HG03095 (cell line): ENCODE data around the gene ANKFY1.

Source experiments
- ATAC-seq: cut with Tn5 transposase; IDR thresholded peaks from one replicate; pipeline ENCODE4 v1.9.1; 2021; ENCODE audit warnings: moderate library complexity; ENCODE audit not compliant: unreplicated experiment

ANKFY1 gene

DNA sequence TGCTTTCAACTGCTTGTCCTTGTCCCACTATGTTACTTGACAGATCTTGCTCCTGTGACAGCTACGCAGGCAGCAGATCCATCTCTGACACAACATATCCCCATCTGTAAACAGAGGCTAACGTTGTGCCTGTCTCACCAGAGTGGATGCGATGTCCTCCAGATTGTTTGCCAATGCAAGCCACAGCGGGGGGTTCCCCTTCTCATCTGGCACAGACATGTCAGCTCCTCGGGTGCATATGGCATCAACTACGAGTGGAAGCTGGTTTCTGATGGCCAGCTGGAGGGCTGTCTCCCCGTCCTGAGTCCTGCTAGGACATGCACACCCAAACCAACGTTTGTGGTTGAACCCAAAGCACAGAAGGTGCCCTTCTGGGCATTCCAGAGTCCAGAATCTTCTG is 81.7 kb downstream of the ANKFY1 start:
- no peak for ATAC-seq

- ATAC-seq, result no peak
These were observed 83.0 kb downstream of the ANKFY1 start for GRCh38 chr17:4180791-4181190.

GRCh38 chr17:4179071-4179470 is 84.7 kb downstream of the ANKFY1 start:
- ATAC-seq, result no peak

GRCh38 chr17:4178651-4179050 is 85.1 kb downstream of the ANKFY1 start:
- ATAC-seq, result no peak

- no peak for ATAC-seq
These were observed 86.0 kb downstream of the ANKFY1 start for GRCh38 chr17:4177806-4178205.

GRCh38 chr17:4176808-4177472 is 86.8 kb downstream of the ANKFY1 start:
- ATAC-seq, result no peak

DNA sequence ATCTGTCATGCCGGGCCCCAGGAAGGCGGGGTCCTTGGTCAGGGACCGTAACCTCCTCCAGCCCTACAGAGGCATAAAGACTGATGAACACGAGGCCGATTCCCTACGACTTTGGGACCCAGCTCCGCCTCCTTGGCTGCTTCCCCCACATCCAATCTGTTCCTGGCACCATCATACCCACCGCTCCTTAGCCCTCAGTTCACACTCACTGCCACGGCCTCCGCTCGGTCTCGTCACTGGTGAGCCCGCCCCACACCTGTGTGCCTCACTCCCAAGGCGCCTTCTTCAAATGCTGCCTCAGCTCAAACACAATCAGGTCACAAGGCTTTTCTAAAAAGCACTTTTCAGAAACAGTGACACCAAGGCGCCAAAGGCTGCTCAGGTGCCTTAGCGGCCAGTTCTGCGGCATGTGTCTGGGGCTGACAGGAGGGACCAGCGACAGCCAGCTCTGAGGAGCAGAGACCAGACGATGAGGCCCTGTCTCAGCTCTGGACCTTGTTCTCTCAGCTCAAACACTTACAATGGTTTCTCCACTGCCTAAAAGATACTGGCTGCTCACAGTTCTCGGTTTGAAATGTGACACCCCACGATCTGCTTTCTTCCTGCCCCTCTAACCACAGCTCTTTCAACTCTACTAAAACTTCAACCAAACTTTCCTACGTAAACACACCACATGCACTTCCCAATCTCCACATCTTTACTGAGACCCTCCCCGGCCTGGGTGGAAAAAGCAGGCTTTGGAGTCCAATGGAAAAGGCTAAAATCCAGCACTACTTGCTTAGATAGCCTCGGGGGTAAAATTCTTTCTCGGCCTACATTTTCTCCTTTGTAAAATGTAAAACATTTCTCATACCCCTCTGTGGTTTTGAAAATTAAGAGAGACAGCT is 87.6 kb downstream of the ANKFY1 start:
- no peak for ATAC-seq

DNA sequence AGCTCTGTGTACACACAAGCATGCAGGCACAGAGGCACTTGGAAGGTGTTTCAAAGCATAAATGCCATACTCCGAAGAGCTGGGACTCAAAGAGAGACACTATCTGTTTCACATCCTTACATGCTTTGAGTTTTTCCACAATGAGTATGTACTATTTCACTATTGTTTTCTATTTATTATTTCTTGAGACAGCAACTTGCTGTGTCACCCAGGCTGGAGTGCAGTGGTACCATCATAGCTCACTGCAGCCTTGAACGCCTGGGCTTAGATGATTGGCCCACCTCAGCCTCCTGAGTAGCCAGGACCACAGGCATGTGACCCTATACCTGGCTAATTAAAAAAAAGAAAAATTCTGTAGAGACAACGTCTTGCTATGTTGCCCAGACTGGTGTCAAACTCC is 89.2 kb downstream of the ANKFY1 start:
- no peak for ATAC-seq

DNA sequence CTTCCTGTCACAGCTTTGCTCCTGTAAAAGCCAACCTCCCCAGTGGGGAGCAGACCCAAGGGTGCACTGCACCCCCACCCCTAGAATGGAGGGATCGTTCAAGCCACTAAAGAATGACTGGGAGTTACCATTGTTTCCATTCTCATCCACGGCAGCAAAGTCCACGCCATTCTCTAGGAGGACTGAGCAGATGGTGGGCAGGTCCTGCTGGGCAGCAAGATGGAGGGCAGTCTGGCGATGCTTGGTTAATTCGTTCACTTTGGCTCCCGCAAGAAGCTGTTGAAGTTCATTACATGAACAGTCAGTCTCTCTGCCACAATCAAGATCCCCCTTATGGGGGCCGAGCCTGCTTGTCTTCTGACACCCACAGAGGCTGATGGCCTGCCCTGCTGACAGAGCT is 90.0 kb downstream of the ANKFY1 start:
- ATAC-seq, result no peak

GRCh38 chr17:4172356-4172755 is 91.4 kb downstream of the ANKFY1 start:
- no peak for ATAC-seq

- ATAC-seq, result no peak
These were observed 93.0 kb downstream of the ANKFY1 start for GRCh38 chr17:4170639-4171280.

DNA sequence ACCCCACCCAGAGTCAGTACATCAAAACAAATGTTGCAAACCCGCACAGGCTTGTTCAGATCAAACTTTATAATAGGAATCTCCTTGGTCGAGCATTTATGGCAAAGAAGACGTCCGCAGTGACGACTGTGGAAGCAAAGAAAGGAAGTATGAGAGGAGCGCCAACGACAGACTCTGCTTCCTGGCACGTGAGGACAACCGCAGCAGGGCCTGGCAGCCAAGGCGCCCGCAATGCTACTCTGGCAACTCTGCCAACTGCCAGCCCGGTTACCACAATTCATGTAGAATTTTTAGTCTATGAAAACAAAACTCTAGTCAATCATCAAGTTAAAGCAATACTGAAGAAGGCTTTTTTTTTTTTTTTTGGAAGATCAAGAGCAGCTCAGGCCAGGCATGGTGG is 96.0 kb downstream of the ANKFY1 start:
- no peak for ATAC-seq

DNA sequence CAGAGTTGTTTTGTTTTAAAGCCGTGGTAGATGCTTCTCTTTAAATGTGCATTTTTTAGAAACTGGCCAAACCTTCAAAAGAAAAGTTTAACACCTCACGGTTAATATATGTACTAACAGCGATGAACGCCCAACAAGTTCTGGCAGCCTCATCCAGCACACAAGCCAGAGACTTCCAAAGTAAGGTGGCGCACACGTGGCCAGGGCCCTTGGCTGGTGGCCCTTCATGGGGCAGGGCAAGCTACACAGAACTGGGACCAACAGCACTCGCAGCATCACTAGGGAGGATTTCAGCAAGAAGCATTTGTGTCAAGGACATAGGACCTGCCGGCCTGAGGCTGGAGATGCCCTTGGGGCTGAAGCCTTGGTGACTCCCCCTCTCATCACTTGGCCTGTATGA is 97.4 kb downstream of the ANKFY1 start:
- ATAC-seq, result no peak

DNA sequence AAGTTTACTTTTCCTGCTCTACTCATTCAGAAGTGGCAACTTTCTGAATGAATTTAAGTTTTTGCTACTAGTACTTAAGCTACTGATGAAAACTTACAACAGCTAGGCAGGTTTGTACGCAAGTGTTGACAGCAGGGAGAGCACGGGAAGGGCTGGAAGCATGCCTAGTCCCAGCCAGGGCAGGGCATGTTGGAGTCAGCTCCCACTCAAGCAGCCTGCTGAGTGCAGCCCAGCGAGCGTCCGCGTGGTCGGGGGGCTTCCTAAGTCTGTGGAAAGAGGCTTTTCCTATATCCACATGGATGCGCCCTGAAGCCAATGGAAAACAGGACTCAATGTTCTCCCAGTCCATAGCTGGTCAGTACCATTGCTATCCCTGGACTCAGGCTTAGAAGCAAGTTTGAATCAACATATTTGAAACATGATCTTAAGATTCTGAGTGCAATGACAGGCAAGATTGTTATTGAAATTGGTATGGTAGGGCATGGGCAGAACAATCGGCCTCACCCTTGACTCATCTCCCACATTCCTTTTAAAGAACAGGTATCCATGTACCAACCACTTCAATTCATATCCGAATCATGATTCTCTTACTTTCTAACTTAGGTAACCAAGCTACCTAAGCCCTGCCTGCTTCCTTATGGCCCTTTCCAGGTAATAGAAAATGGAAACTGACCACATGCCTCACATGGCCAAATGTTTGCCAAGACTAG is 98.3 kb downstream of the ANKFY1 start:
- no peak for ATAC-seq

- no peak for ATAC-seq
These were observed 99.8 kb downstream of the ANKFY1 start for GRCh38 chr17:4163951-4164350.

DNA sequence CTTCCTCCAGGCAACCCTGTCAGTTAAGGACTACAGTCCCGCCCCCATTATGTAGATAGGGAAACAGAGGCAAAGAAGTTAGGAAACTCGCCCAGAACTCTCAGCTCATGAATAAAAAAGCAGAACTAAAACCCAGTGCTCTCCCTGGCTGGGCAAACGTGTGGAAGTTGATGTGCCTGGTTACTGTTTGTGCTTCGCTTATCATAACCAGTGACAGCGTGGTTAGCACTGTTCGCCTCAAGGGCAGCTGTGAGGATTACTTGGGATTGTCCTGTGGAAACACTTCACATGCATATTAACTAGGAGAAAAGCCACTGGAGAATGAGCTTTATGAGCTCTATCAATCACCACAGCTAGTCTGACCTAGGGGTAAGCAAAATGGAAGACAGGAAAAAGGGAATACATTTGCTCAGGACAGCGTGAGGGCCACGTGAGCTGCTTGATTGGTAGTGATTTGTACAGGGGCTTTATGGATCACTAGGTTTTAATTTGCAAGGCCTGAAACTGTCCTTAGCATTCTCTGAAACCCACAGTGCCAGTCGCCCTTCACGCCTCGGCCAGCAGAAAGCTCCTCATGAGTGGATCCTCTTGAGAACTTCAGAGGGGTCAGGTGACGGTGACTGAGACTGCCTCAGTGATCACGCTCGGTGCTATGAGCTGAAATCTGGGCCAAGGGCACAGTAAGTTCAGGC is 100.9 kb downstream of the ANKFY1 start:
- no peak for ATAC-seq

DNA sequence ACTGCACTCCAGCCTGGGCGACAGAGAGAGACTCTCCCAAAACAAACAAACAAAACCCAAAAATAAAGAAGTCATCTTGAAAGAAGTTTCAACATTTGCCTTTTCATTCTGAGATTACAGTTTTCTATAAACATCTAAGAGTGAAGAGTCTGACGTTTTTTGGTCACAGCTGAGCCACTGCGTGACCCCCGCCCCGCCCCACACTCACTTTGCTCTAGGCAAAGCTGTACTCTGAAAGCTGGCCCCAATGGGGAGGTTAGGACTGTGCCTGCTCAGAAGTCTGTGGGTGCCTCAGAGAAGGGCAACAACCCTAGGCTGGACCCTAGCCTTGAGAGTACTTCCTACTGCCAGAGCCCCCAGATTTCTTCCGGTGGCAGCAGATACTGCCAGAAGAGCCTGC is 101.5 kb downstream of the ANKFY1 start:
- no peak for ATAC-seq

DNA sequence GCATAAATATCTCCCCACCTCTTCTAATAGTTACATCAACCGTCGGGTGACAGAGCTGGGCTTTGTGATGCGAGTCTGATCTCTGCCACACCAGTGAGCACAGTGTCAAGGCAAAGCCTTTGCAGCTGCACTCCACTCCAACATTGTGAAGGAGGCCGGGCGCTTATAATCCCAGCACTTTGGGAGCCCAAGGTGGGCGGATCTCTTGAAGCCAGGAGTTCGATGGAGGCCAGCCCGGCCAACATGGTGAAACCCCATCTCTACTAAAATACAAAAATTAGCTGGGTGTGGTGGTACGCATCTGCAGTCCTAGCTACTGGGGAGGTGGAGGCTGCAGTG is 101.8 kb downstream of the ANKFY1 start:
- ATAC-seq, result no peak

- no peak for ATAC-seq
These were observed 102.4 kb downstream of the ANKFY1 start for GRCh38 chr17:4161192-4161966.

GRCh38 chr17:4160294-4160859 is 103.4 kb downstream of the ANKFY1 start:
- ATAC-seq, result no peak
